ENCODE results near the gene EPC1. TPM values are rescaled to one million over a fixed set of nuclear protein-coding genes. Genes with fewer than 3 reads are reported as not detected.

EPC1 gene
- total RNA-seq, 5 donors from 2014 or later (not counting 1 experiment from before 2014, with no cell fraction given): 88.0 to 161 (median 101) TPM

DNA sequence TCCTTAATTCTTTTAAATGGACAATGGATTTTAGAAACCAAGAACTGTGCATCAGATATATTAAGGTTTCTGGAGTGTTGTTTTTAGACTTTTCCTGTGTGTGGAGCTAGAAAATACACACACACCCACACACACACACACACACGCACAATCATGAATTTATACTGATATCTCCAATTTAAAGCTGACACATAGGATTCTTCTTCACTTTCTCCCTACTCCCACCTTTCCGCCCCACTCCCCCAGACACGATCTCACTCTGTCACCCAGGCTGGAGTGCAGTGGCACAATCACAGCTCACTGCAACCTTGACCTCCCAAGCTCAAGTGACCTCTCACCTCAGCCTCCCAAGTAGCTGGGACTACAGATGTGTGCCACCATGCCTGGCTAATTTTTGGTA lies 100.3 kb downstream of the EPC1 start:
- no peaks in the 10 kb centered on the region for H3K9me3 Mint-ChIP-seq
- no peak for DNase-seq
- Histone ChIP-seq H3K27ac (ENCODE audit: low read length) (no peak overlapping the region), H3K27me3 (replicated peaks in 1 of 2; ENCODE audit: control insufficient read depth in 2 of 2, extremely low read depth in 1 of 2, insufficient read depth in 2 of 2, low read length in 1 of 2) (peaks cover 0 to 8% of the 10 kb centered on the region in 2 experiments), H3K36me3 (ENCODE audit: control insufficient read depth in 2 of 2, extremely low read depth in 1 of 2, insufficient read depth in 1 of 2, low read length in 1 of 2) (no peaks in the 10 kb centered on the region), H3K4me3 (ENCODE audit: control insufficient read depth in 1 of 2, extremely low read depth in 1 of 2, low read length in 1 of 2) (no peak overlapping the region), H3K4me1 (ENCODE audit: control insufficient read depth in 1 of 2, extremely low read depth in 1 of 2, insufficient read depth in 2 of 2, low read length in 2 of 2) (peaks cover 0 to 10% of the 10 kb centered on the region in 2 experiments), H3K9me3 (no peaks in the 10 kb centered on the region)
- peaks cover 0 to 3% of the 10 kb centered on the region in 2 donors for H3K27me3 Mint-ChIP-seq
- ATAC-seq (replicated peaks in 1 of 4): no peak
- H3K4me3 Mint-ChIP-seq: no peak overlapping the region
- WGBS (ENCODE audit: insufficient coverage): 83% methylated on average over 3 of the region's 3 CpGs
- no peak overlapping the region for H3K27ac Mint-ChIP-seq
- H3K36me3 Mint-ChIP-seq: no peaks in the 10 kb centered on the region
- POLR2A ChIA-PET: interaction anchor here in 1 of 2 donors (0.6 kb wide), 2 partner anchors 26 to 183 kb away, joined by 3 read pairs; no protein-coding TSS in a partner anchor
- H3K4me1 Mint-ChIP-seq: peaks cover 2 to 14% (median 9%) of the 10 kb centered on the region in 3 donors
- CTCF ChIA-PET: no interaction called here

DNA sequence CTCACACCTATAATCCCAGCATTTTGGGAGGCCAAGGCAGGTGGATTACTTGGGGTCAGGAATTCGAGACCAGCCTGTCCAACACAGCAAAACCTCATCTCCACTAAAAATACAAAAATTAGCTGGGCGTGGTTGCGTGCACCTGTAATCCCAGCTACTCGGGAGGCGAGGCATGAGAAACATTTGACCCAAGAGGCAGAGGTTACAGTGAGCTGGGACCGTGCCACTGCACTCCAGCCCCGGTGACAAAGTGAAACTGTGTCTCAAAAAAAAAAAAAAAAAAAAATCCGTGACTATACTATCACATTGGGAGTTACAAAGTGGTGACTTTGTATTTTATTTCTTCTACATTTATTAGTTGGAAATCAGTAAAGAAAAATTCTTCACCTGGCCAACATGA lies 101.2 kb downstream of the EPC1 start:
- Mint-ChIP-seq H3K27ac (no peak overlapping the region), H3K4me1 (peaks cover 2 to 14% (median 8%) of the 10 kb centered on the region in 3 donors), H3K9me3 (no peaks in the 10 kb centered on the region), H3K27me3 (peaks cover 0 to 3% of the 10 kb centered on the region in 2 donors), H3K36me3 (no peaks in the 10 kb centered on the region), H3K4me3 (no peak overlapping the region)
- H3K27ac ChIP-seq (ENCODE audit: low read length): no peak overlapping the region
- WGBS (ENCODE audit: insufficient coverage): 100% methylated on average over 2 of the region's 8 CpGs
- ChIA-PET POLR2A (interaction anchor here (0.6 to 0.7 kb wide), 3 partner anchors 27 to 749 kb away, joined by 3 to 9 read pairs (median 3); no protein-coding TSS in a partner anchor), CTCF (interaction anchor here (0.6 to 0.7 kb wide), 5 partner anchors 12 to 1857 kb away, joined by 3 to 9 read pairs (median 5); no protein-coding TSS in a partner anchor)
- no peaks in the 10 kb centered on the region for H3K9me3 ChIP-seq
- H3K4me3 ChIP-seq (ENCODE audit: control insufficient read depth in 1 of 2, extremely low read depth in 1 of 2, low read length in 1 of 2): no peak overlapping the region
- H3K36me3 ChIP-seq (ENCODE audit: control insufficient read depth in 2 of 2, extremely low read depth in 1 of 2, insufficient read depth in 1 of 2, low read length in 1 of 2): no peaks in the 10 kb centered on the region
- ATAC-seq (replicated peaks in 1 of 4): no peak
- DNase-seq: no peak
- peaks cover 0 to 10% of the 10 kb centered on the region in 2 experiments for H3K4me1 ChIP-seq (ENCODE audit: control insufficient read depth in 1 of 2, extremely low read depth in 1 of 2, insufficient read depth in 2 of 2, low read length in 2 of 2)
- H3K27me3 ChIP-seq (replicated peaks in 1 of 2; ENCODE audit: control insufficient read depth in 2 of 2, extremely low read depth in 1 of 2, insufficient read depth in 2 of 2, low read length in 1 of 2): peaks cover 0 to 8% of the 10 kb centered on the region in 2 experiments

DNA sequence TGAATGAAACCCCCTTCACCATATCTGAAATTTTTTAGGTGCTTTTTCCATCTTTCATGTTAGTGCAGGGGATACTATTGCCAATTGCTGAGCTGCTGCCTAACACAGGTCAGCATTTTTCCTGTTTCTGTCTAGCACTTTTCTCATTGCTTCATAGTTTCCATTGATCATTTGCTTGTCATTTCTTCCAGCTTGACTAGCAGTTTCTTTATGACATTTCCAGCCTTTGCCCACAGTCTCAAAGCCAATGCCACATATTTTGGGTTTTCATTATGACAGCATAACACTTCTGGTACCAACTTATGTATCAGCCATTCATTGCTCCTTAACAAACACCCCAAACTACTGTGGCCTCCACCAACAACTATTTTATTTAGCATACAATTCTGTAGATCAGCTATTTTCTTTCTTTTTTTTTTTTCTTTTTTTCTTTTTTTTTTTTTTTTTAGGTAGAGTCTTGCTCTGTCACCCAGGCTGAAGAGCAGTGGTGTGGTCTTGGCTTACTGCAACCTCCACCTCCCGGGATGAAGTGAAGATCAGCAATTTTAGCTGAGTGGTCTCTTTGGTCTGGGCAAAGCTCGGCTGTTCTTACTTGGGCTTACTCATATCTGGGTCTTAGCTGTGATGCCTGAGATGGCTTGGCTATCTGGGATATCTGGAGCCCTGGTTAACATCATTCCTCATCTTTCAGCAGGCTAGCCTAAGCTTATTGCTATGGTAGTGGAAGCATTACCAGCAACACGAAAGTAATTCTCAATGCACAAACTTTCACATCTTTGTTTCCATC lies 102.3 kb downstream of the EPC1 start:
- Histone ChIP-seq H3K9me3 (no peaks in the 10 kb centered on the region), H3K4me1 (ENCODE audit: control insufficient read depth in 1 of 2, extremely low read depth in 1 of 2, insufficient read depth in 2 of 2, low read length in 2 of 2) (peaks cover 0 to 7% of the 10 kb centered on the region in 2 experiments), H3K27ac (ENCODE audit: low read length) (no peak overlapping the region), H3K27me3 (replicated peaks in 1 of 2; ENCODE audit: control insufficient read depth in 2 of 2, extremely low read depth in 1 of 2, insufficient read depth in 2 of 2, low read length in 1 of 2) (peaks cover 0 to 8% of the 10 kb centered on the region in 2 experiments), H3K4me3 (ENCODE audit: control insufficient read depth in 1 of 2, extremely low read depth in 1 of 2, low read length in 1 of 2) (no peak overlapping the region), H3K36me3 (ENCODE audit: control insufficient read depth in 2 of 2, extremely low read depth in 1 of 2, insufficient read depth in 1 of 2, low read length in 1 of 2) (no peaks in the 10 kb centered on the region)
- ATAC-seq (replicated peaks in 1 of 4) (no peak), DNase-seq (no peak)
- no peak overlapping the region for H3K4me3 Mint-ChIP-seq
- WGBS (ENCODE audit: insufficient coverage): 45% methylated on average over 1 of the region's 3 CpGs
- H3K36me3 Mint-ChIP-seq: no peaks in the 10 kb centered on the region
- no peaks in the 10 kb centered on the region for H3K9me3 Mint-ChIP-seq
- POLR2A ChIA-PET: interaction anchor here in 1 of 2 donors (0.6 kb wide), 3 partner anchors 311 to 1139 kb away, joined by 3 to 8 read pairs (median 5); no protein-coding TSS in a partner anchor
- no peak overlapping the region for H3K27ac Mint-ChIP-seq
- CTCF ChIA-PET: interaction anchor here in 1 of 2 donors (0.6 to 0.7 kb wide), 3 partner anchors 13 to 45 kb away, joined by 3 to 7 read pairs (median 4); no protein-coding TSS in a partner anchor
- H3K27me3 Mint-ChIP-seq: peaks cover 0 to 3% of the 10 kb centered on the region in 2 donors
- H3K4me1 Mint-ChIP-seq: peaks cover 0 to 11% (median 0%) of the 10 kb centered on the region in 3 donors

DNA sequence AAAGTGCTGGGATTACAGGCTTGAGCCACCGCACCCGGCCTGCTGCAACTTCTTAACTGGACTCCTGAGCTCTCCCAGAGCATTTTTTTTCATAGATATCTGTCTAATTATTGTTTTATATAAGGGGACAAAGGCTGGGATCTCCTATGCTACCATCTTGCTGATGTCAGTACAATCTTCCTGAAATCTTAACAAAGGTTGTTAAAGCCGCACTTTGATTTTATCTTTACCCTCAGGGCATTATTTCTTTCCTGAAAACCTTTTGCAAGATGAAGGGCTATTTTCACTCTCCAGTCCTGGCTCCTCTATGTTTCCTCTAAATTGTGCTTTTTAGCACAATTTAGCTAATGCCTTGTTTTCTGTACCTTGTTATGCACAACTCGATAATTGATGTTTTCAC lies 102.9 kb downstream of the EPC1 start:
- H3K9me3 Mint-ChIP-seq: no peaks in the 10 kb centered on the region
- 45% methylated on average over 2 of the region's 4 CpGs for WGBS (ENCODE audit: insufficient coverage)
- H3K4me3 Mint-ChIP-seq: no peak overlapping the region
- no peaks in the 10 kb centered on the region for H3K36me3 ChIP-seq (ENCODE audit: control insufficient read depth in 2 of 2, extremely low read depth in 1 of 2, insufficient read depth in 1 of 2, low read length in 1 of 2)
- peaks cover 0 to 8% of the 10 kb centered on the region in 2 experiments for H3K27me3 ChIP-seq (replicated peaks in 1 of 2; ENCODE audit: control insufficient read depth in 2 of 2, extremely low read depth in 1 of 2, insufficient read depth in 2 of 2, low read length in 1 of 2)
- no peak overlapping the region for H3K4me3 ChIP-seq (ENCODE audit: control insufficient read depth in 1 of 2, extremely low read depth in 1 of 2, low read length in 1 of 2)
- H3K27me3 Mint-ChIP-seq: peaks cover 0 to 3% of the 10 kb centered on the region in 2 donors
- peaks cover 0 to 7% of the 10 kb centered on the region in 2 experiments for H3K4me1 ChIP-seq (ENCODE audit: control insufficient read depth in 1 of 2, extremely low read depth in 1 of 2, insufficient read depth in 2 of 2, low read length in 2 of 2)
- H3K27ac ChIP-seq (ENCODE audit: low read length): no peak overlapping the region
- ATAC-seq (replicated peaks in 1 of 4): no peak
- no peaks in the 10 kb centered on the region for H3K36me3 Mint-ChIP-seq
- POLR2A ChIA-PET: interaction anchor here (0.5 to 0.6 kb wide), 4 partner anchors 311 to 1138 kb away, joined by 3 to 8 read pairs (median 4); no protein-coding TSS in a partner anchor
- no peak overlapping the region for H3K27ac Mint-ChIP-seq
- no peaks in the 10 kb centered on the region for H3K9me3 ChIP-seq
- H3K4me1 Mint-ChIP-seq: peaks cover 0 to 8% (median 0%) of the 10 kb centered on the region in 3 donors
- DNase-seq: no peak
- CTCF ChIA-PET: interaction anchor here in 1 of 2 donors (0.5 to 0.6 kb wide), 3 partner anchors 14 to 1561 kb away, joined by 4 to 7 read pairs (median 4); no protein-coding TSS in a partner anchor

DNA sequence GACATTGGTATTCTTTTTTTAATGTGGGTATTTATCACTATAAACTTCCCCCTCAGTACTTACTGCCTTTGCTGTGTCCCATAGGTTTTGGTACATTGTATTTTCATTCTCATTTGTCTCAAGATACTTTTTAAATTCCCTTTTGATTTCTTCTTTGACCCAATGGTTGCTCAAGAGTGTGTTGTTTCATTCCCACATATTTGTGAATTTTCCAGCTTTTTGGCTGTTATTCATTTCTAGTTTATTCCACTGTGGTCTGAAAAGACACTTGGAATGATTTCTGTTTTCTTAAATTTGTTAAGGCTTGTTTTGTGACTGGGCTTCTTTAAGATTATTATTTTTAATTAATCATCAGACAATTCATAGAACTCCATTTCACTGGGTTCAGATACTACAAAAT lies 105.0 kb downstream of the EPC1 start:
- Mint-ChIP-seq H3K9me3 (no peaks in the 10 kb centered on the region), H3K36me3 (no peaks in the 10 kb centered on the region), H3K4me1 (peaks cover 0 to 8% (median 0%) of the 10 kb centered on the region in 3 donors), H3K27ac (no peak overlapping the region), H3K4me3 (no peak overlapping the region), H3K27me3 (peaks cover 0 to 3% of the 10 kb centered on the region in 2 donors)
- ATAC-seq (replicated peaks in 1 of 4): no peak
- Histone ChIP-seq H3K27me3 (replicated peaks in 1 of 2; ENCODE audit: control insufficient read depth in 2 of 2, extremely low read depth in 1 of 2, insufficient read depth in 2 of 2, low read length in 1 of 2) (peaks cover 0 to 8% of the 10 kb centered on the region in 2 experiments), H3K27ac (ENCODE audit: low read length) (no peak overlapping the region), H3K9me3 (no peaks in the 10 kb centered on the region), H3K4me1 (ENCODE audit: control insufficient read depth in 1 of 2, extremely low read depth in 1 of 2, insufficient read depth in 2 of 2, low read length in 2 of 2) (peaks cover 0 to 7% of the 10 kb centered on the region in 2 experiments), H3K4me3 (ENCODE audit: control insufficient read depth in 1 of 2, extremely low read depth in 1 of 2, low read length in 1 of 2) (no peak overlapping the region), H3K36me3 (ENCODE audit: control insufficient read depth in 2 of 2, extremely low read depth in 1 of 2, insufficient read depth in 1 of 2, low read length in 1 of 2) (no peaks in the 10 kb centered on the region)
- DNase-seq: no peak
- ChIA-PET CTCF (interaction anchor here in 1 of 2 donors (2.0 kb wide), 1 partner anchor 9 kb away, joined by 8 read pairs; no protein-coding TSS in a partner anchor), POLR2A (no interaction called here)

DNA sequence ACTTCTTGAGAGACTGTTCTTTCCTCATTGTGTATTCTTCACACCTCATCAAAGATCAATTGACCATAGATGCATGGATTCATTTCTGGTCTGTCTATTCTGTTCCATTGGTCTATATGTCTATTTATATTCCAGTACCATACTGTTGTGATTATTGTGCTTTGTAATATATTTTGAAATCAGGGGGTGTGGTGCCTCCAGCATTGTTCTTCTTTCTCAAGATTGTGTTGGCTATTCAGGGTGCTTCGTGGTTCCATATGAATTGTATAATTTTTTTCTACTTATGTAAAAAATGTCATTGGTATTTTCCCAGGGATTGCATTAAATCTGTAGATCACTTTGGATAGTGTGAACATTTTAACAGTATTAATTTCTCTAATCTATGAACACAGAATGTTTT lies 106.5 kb downstream of the EPC1 start:
- H3K9me3 Mint-ChIP-seq: no peaks in the 10 kb centered on the region
- no peak overlapping the region for H3K27ac Mint-ChIP-seq
- Histone ChIP-seq H3K4me1 (ENCODE audit: control insufficient read depth in 1 of 2, extremely low read depth in 1 of 2, insufficient read depth in 2 of 2, low read length in 2 of 2) (peaks cover 0 to 3% of the 10 kb centered on the region in 2 experiments), H3K27me3 (replicated peaks in 1 of 2; ENCODE audit: control insufficient read depth in 2 of 2, extremely low read depth in 1 of 2, insufficient read depth in 2 of 2, low read length in 1 of 2) (peaks cover 0 to 1% of the 10 kb centered on the region in 2 experiments), H3K9me3 (no peaks in the 10 kb centered on the region), H3K27ac (ENCODE audit: low read length) (no peak overlapping the region), H3K36me3 (ENCODE audit: control insufficient read depth in 2 of 2, extremely low read depth in 1 of 2, insufficient read depth in 1 of 2, low read length in 1 of 2) (no peaks in the 10 kb centered on the region), H3K4me3 (ENCODE audit: control insufficient read depth in 1 of 2, extremely low read depth in 1 of 2, low read length in 1 of 2) (no peak overlapping the region)
- POLR2A ChIA-PET: no interaction called here
- no peaks in the 10 kb centered on the region for H3K36me3 Mint-ChIP-seq
- DNase-seq (no peak), ATAC-seq (replicated peaks in 1 of 4) (no peak)
- WGBS (ENCODE audit: insufficient coverage): no CpG with 5 or more reads among the region's 1 CpG
- no peak overlapping the region for H3K4me3 Mint-ChIP-seq
- CTCF ChIA-PET: interaction anchor here in 1 of 2 donors (0.6 kb wide), 1 partner anchor 10 kb away, joined by 3 read pairs; no protein-coding TSS in a partner anchor
- H3K27me3 Mint-ChIP-seq: no peaks in the 10 kb centered on the region
- H3K4me1 Mint-ChIP-seq: peaks cover 0 to 5% (median 0%) of the 10 kb centered on the region in 3 donors
